Hepatocyte (in vitro differentiated cells): Measurements from ENCODE around the gene ELOVL5. TPM values are rescaled to one million over a fixed set of nuclear protein-coding genes. Genes with fewer than 3 reads are reported as not detected.

Experiments
- DNase-seq: peaks from one replicate; pipeline ENCODE4 v3.0.0-alpha.2; 2016; ENCODE audit warnings: low spot score
- H2AFZ ChIP-seq: fragments of 200-600 bp; sonication (generic); 2 replicates; pipeline ENCODE4 v1.6.0; 2016; ENCODE audit warnings: antibody characterized with exemption, mild to moderate bottlenecking
- H3K27ac ChIP-seq: fragments of 200-600 bp; sonication (generic); 2 replicates; pipeline ENCODE4 v1.5.1; 2016; ENCODE audit warnings: mild to moderate bottlenecking
- H3K27me3 ChIP-seq: fragments of 200-600 bp; sonication (generic); 2 replicates; pipeline ENCODE4 v1.6.1; 2016
- H3K36me3 ChIP-seq: fragments of 200-600 bp; sonication (generic); replicated peaks from 2 replicates; pipeline ENCODE4 v1.5.1; 2016; ENCODE audit warnings: low read depth; ENCODE audit not compliant: insufficient read depth
- H3K4me1 ChIP-seq: fragments of 200-600 bp; sonication (generic); 2 replicates; pipeline ENCODE4 v1.5.1; 2016; ENCODE audit warnings: mild to moderate bottlenecking, moderate library complexity; ENCODE audit not compliant: insufficient read depth
- H3K4me2 ChIP-seq: fragments of 200-600 bp; sonication (generic); 2 replicates; pipeline ENCODE4 v1.6.0; 2016
- H3K4me3 ChIP-seq: fragments of 200-600 bp; sonication (generic); 2 replicates; pipeline ENCODE4 v1.5.1; 2016; ENCODE audit warnings: mild to moderate bottlenecking
- H3K79me2 ChIP-seq: fragments of 200-600 bp; sonication (generic); 2 replicates; pipeline ENCODE4 v1.6.0; 2017; ENCODE audit warnings: mild to moderate bottlenecking
- H3K9me2 ChIP-seq: fragments of 200-600 bp; sonication (generic); replicated peaks from 2 replicates; pipeline ENCODE4 v1.6.0; 2017; ENCODE audit warnings: mild to moderate bottlenecking; ENCODE audit not compliant: insufficient read depth
- H3K9me3 ChIP-seq: fragments of 200-600 bp; sonication (generic); 2 replicates; pipeline ENCODE4 v1.5.1; 2016; ENCODE audit warnings: low read depth, mild to moderate bottlenecking
- H4K20me1 ChIP-seq: fragments of 200-600 bp; sonication (generic); 2 replicates; pipeline ENCODE4 v1.6.0; 2016; ENCODE audit warnings: mild to moderate bottlenecking; ENCODE audit not compliant: insufficient read depth, poor library complexity, severe bottlenecking
- CTCF ChIP-seq: fragments of 200-600 bp; sonication (generic); IDR thresholded peaks from 2 replicates; pipeline ENCODE4 v1.5.1; 2016; ENCODE audit warnings: antibody characterized with exemption, mild to moderate bottlenecking; ENCODE audit not compliant: poor library complexity
- EZH2 ChIP-seq: fragments of 200-600 bp; sonication (generic); IDR thresholded peaks from 2 replicates; pipeline ENCODE4 v1.6.1; 2016; ENCODE audit warnings: antibody characterized with exemption, mild to moderate bottlenecking, borderline replicate concordance
- EZH2phosphoT487 ChIP-seq: fragments of 200-600 bp; sonication (generic); IDR thresholded peaks from one replicate; pipeline ENCODE4 v1.6.1; 2018; ENCODE audit warnings: antibody characterized with exemption, mild to moderate bottlenecking, low read depth, moderate library complexity; ENCODE audit not compliant: unreplicated experiment, severe bottlenecking
- WGBS: methylation state at CpG from one replicate; pipeline ENCODE4 v1.1.6; 2016; ENCODE audit warnings: low lambda C conversion rate; ENCODE audit errors: missing lambda C conversion rate; 5-methylcytosine and 5-hydroxymethylcytosine counted together
- polyA plus RNA-seq: library from polyadenylated mRNA; unstranded; fragments of >200 nt; fragmentation: Nextera tagmentation; extraction: Ambion mirVana; gene quantifications from 2 replicates; pipeline ENCODE4 v1.2.1, GENCODE V29; 2016
- total RNA-seq: library from RNA; depleted of rRNA; stranded (reverse); fragments of >200 nt; gene quantifications from 2 replicates; pipeline ENCODE4 v1.2.3, GENCODE V29; 2014

The ELOVL5 gene
- total and polyA plus RNA-seq, 2 experiments from 2014 or later = 144 to 156 TPM

- no peak for TF ChIP-seq EZH2phosphoT487
- TF ChIP-seq EZH2 = no peak
- TF ChIP-seq CTCF = no peak
Observed at GRCh38 chr6:53293691-53294090, 55.1 kb downstream of the ELOVL5 start.

DNA sequence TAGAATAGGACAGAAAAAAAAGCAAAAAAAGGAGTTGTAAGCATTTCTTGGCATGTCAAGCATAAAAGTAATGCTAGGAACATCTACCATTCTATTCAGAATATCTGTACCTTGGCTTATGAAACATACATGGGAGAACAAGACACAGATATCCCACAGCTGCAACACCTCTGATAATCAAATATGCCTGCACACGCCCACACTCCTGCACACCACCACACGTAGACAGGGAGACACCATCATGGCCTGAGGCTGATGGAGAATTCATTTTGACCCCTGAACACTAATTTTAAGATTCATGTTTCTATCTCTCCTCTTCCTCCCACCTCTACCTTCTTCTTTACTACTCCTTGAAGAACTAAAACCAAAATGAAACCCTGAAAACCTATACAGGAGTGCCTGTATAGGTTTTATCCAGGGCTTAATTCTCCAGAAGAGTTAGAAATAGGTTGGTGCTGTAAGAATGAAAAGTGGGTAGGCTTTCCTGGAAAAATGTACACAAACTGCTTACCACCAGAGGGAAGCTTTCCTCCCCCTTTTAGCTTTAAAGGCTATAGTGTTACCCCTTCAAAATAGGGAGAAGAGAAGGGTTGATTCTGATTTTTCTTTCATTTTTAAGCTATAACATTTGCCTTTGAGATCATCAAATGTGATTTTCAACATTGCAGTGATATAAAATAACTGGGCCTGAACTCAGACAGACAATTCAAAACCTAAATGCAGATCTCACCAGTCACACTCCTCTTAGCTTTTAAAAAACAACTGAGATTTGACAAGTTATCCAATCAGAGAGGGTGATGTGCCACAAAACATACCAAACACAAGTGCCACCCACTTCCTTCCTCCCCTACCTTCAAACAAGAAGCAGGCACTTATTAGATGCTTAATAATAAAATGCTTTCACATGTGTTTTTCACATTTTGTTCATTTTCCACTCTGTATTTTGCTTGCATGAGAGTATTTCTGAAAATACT lies 57.9 kb downstream of the ELOVL5 start:
- Histone ChIP-seq H3K4me3 (no peak overlapping the region), H2AFZ (no peak overlapping the region), H3K79me2 (peaks cover 14% of the 10 kb centered on the region), H3K9me2 (no peaks in the 10 kb centered on the region), H3K4me1 (no peaks in the 10 kb centered on the region), H3K27ac (no peak overlapping the region), H3K27me3 (no peaks in the 10 kb centered on the region), H4K20me1 (peaks cover 13% of the 10 kb centered on the region), H3K36me3 (no peaks in the 10 kb centered on the region), H3K4me2 (no peak overlapping the region), H3K9me3 (no peaks in the 10 kb centered on the region)
- DNase-seq = no peak
- TF ChIP-seq EZH2 (no peak), EZH2phosphoT487 (no peak), CTCF (no peak)
- 71% methylated on average over 2 of the region's 2 CpGs for WGBS

More at GRCh38 chr6:53293691-53294090, 55.1 kb downstream of the ELOVL5 start:
- WGBS = 80% methylated on average over 3 of the region's 3 CpGs
- H3K9me2 ChIP-seq = no peaks in the 10 kb centered on the region
- no peaks in the 10 kb centered on the region for H3K4me1 ChIP-seq
- H3K4me3 ChIP-seq = no peak overlapping the region
- no peak overlapping the region for H3K4me2 ChIP-seq
- peaks cover 23% of the 10 kb centered on the region for H4K20me1 ChIP-seq
- no peak overlapping the region for H2AFZ ChIP-seq
- H3K36me3 ChIP-seq = no peaks in the 10 kb centered on the region
- H3K79me2 ChIP-seq = peaks cover 43% of the 10 kb centered on the region
- DNase-seq = no peak
- no peak overlapping the region for H3K27ac ChIP-seq
- H3K9me3 ChIP-seq = no peaks in the 10 kb centered on the region
- no peaks in the 10 kb centered on the region for H3K27me3 ChIP-seq

- Histone ChIP-seq H3K27ac (no peak overlapping the region), H3K9me3 (no peaks in the 10 kb centered on the region), H3K4me2 (no peak overlapping the region), H3K36me3 (no peaks in the 10 kb centered on the region), H3K4me1 (no peaks in the 10 kb centered on the region), H3K27me3 (no peaks in the 10 kb centered on the region), H3K79me2 (peaks cover 5% of the 10 kb centered on the region), H4K20me1 (no peaks in the 10 kb centered on the region), H3K9me2 (no peaks in the 10 kb centered on the region), H2AFZ (no peak overlapping the region), H3K4me3 (no peak overlapping the region)
- 71% methylated on average over 9 of the region's 9 CpGs for WGBS
- DNase-seq = no peak
- TF ChIP-seq EZH2 (no peak), CTCF (no peak), EZH2phosphoT487 (no peak)
Observed at GRCh38 chr6:53287336-53288225, 61.2 kb downstream of the ELOVL5 start.
